Measurements from ENCODE around the gene SIPA1L3. TPM values are rescaled to one million over a fixed set of nuclear protein-coding genes. Genes with fewer than 3 reads are reported as not detected.

Gene SIPA1L3
- total and polyA plus RNA-seq, 10 of the 15 experiments (the other 5 are each of a cell fraction or from before 2014, with no cell fraction given) = 0.24 to 66.2 (median 19.1) TPM

- Histone ChIP-seq H3K27ac (ENCODE audit: control insufficient read depth, insufficient read depth) (no peak overlapping the region), H3K4me3 (no peak overlapping the region), H2AFZ (ENCODE audit: control insufficient read depth, low read depth, low read length) (no peak overlapping the region), H3K36me3 (ENCODE audit: control insufficient read depth in 2 of 2, insufficient read depth in 2 of 2, low read length in 1 of 2) (peaks cover 3 to 8% of the 10 kb centered on the region in 2 experiments; a peak in 3 of 4 replicates), H3K4me2 (ENCODE audit: control insufficient read depth, insufficient read depth) (no peak overlapping the region), H3K4me1 (ENCODE audit: control insufficient read depth, insufficient read depth, low read length) (peaks cover 42% of the 10 kb centered on the region), H3K79me2 (ENCODE audit: control insufficient read depth, insufficient read depth, low read length) (peaks cover 70% of the 10 kb centered on the region), H4K20me1 (ENCODE audit: control insufficient read depth, insufficient read depth) (no peaks in the 10 kb centered on the region), H3K27me3 (replicated peaks in 1 of 2; ENCODE audit: control insufficient read depth in 2 of 2, insufficient read depth in 2 of 2, low read length in 1 of 2) (no peaks in the 10 kb centered on the region), H3K9me3 (replicated peaks; ENCODE audit: control insufficient read depth, insufficient read depth, low read length) (no peaks in the 10 kb centered on the region; the same call in none of the 3 replicates), H3K9ac (ENCODE audit: control insufficient read depth, insufficient read depth, low read length) (no peak overlapping the region)
- ChIA-PET CTCF (interaction anchor here (0.7 to 2.1 kb wide), 7 partner anchors 10 to 51 kb away, joined by 3 to 9 read pairs (median 4); no protein-coding TSS in a partner anchor), RAD21 (ENCODE audit: unreplicated experiment) (interaction anchor here (1.3 to 1.6 kb wide), 5 partner anchors 16 to 51 kb away, joined by 3 to 5 read pairs (median 4); no protein-coding TSS in a partner anchor), POLR2A (interaction anchor here (0.9 to 1.2 kb wide), 3 partner anchors 19 to 51 kb away, joined by 3 to 4 read pairs (median 3); no protein-coding TSS in a partner anchor), SMC1A (ENCODE audit: uncharacterized antibody, unreplicated experiment) (interaction anchor here (0.8 to 3.7 kb wide), 12 partner anchors 9 to 80 kb away, joined by 3 to 22 read pairs (median 3); no protein-coding TSS in a partner anchor)
- no peak for DNase-seq (ENCODE audit: low read depth, low spot score)
- no peak for TF ChIP-seq BCL11A (IDR thresholded peaks at IDR 0.05; ENCODE audit: low read depth, low read length)
- no peak for TF ChIP-seq POLR2AphosphoS2 (IDR thresholded peaks at IDR 0.05; ENCODE audit: low read depth, low read length)
- no peak for TF ChIP-seq SREBF1 (IDR thresholded peaks at IDR 0.05; ENCODE audit: low read length)
- TF ChIP-seq HDAC2 (IDR thresholded peaks at IDR 0.05) = no peak
- TF ChIP-seq CHD2 (IDR thresholded peaks at IDR 0.05; ENCODE audit: borderline replicate concordance, low read depth, low read length) = no peak
- no peak for TF ChIP-seq SP1 (IDR thresholded peaks at IDR 0.05; ENCODE audit: low read depth, low read length)
- TF ChIP-seq SMC3 (IDR thresholded peaks at IDR 0.05; ENCODE audit: borderline replicate concordance, low read length) = no peak
- no peak for TF ChIP-seq ZNF217 (IDR thresholded peaks at IDR 0.05)
- TF ChIP-seq TCF12 (IDR thresholded peaks at IDR 0.05; ENCODE audit: low read depth, low read length) = no peak
- TF ChIP-seq, protein P1, sequence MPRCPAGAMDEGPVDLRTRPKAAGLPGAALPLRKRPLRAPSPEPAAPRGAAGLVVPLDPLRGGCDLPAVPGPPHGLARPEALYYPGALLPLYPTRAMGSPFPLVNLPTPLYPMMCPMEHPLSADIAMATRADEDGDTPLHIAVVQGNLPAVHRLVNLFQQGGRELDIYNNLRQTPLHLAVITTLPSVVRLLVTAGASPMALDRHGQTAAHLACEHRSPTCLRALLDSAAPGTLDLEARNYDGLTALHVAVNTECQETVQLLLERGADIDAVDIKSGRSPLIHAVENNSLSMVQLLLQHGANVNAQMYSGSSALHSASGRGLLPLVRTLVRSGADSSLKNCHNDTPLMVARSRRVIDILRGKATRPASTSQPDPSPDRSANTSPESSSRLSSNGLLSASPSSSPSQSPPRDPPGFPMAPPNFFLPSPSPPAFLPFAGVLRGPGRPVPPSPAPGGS (IDR thresholded peaks at IDR 0.05; ENCODE audit: borderline replicate concordance, insufficient read depth, low read depth, low read length, poor library complexity, severe bottlenecking) = no peak
- no peak for TF ChIP-seq SUZ12 (IDR thresholded peaks at IDR 0.05; ENCODE audit: unreplicated experiment)
- no peak for TF ChIP-seq NR2C1 (IDR thresholded peaks at IDR 0.05)
- intact Hi-C loops (cut with micrococcal nuclease; ENCODE audit: unreplicated experiment) (loop anchor here (2.0 kb wide), 1 partner anchor 15 kb away; no protein-coding TSS in a partner anchor), in situ Hi-C loops (cut with MboI) (no loop called here)
- no peak for FAIRE-seq
- ATAC-seq = no peak
- BruUV-seq (replicated peaks) = no TSS peak
- WGBS (ENCODE audit: insufficient coverage, insufficient replicate concordance, low lambda C conversion rate, missing lambda C conversion rate) = 84% methylated on average over 11 of the region's 11 CpGs
Observed at GRCh38 chr19:37953171-37953917, 46.3 kb downstream of the SIPA1L3 start.

Data from GM12878 (cell line).